Measurements from ENCODE around the gene GATC.
"Not testable (repeated sequence)": the region's sequence is repeated elsewhere in the genome, so short reads cannot be mapped to it uniquely, and the experiment has no call there.

Gene GATC

DNA sequence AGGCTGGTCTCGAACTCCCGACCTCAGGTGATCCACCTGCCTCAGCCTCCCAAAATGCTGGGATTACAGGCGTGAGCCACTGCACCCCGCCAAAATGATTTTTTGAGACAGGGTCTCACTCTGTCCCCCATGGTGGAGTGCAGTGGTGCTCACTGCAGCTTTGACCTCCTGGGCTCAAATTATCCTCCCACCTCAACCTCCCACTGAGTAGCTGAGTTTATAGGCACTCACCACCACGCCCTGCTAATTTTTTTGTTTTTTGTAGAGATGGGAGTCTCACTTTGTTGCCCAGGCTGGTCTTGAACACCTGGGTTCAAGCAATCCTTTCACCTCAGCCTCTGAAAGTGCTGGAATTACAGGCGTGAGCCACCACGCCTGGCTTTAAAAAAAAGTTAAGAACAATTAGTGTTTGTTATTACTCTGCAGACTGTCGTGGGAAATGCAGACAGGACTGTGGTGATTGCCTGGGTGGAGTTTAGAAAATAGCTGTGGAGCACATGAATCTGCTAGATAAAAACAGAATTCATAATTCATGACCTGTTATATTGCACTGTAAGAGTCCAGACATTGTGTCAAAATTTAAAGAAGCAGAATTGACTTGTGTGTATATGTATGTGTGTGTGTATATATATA is 17.5 kb upstream of the GATC start:
- FAIRE-seq (no peak), DNase-seq (ENCODE audit: insufficient read length, low spot score) (no peak)
- no peak for TF ChIP-seq POU2F2 (IDR thresholded peaks at IDR 0.05; ENCODE audit: low read depth, low read length)
- no peak for TF ChIP-seq POLR2AphosphoS5 (IDR thresholded peaks at IDR 0.05; ENCODE audit: low read depth, low read length)
- no peak for TF ChIP-seq POLR2A (IDR thresholded peaks at IDR 0.05; ENCODE audit: low read depth, low read length)
- no peak for TF ChIP-seq SPI1 (IDR thresholded peaks at IDR 0.05; ENCODE audit: low read depth, low read length)
- TF ChIP-seq PAX5 (IDR thresholded peaks at IDR 0.05; ENCODE audit: insufficient read depth, low read length, severe bottlenecking): no peak
- TF ChIP-seq TAF1 (IDR thresholded peaks at IDR 0.05; ENCODE audit: low read depth, low read length): no peak

DNA sequence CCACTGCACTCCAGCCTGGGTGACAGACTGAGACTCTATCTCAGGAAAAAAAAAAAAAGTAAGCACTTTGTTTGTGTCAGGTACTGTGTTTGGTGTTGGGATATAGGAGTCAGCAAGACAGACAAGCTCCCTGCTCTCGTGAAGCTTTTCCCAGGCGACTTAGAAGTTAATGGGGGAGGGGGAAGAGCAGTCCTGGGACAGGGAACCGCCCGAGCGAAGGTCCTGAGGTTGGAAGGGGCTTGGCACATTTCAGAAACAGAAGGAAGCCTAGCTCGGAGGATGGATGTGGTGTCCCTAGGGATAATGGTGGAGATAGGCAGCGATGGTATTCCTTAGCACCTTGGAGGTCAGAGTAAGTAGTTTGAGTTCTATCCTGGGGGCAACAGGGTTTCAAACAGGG is 16.9 kb upstream of the GATC start:
- no peak for TF ChIP-seq TAF1 (IDR thresholded peaks at IDR 0.05; ENCODE audit: low read depth, low read length)
- no peak for TF ChIP-seq POU2F2 (IDR thresholded peaks at IDR 0.05; ENCODE audit: low read depth, low read length)
- no peak for TF ChIP-seq POLR2AphosphoS5 (IDR thresholded peaks at IDR 0.05; ENCODE audit: low read depth, low read length)
- no peak for TF ChIP-seq POLR2A (IDR thresholded peaks at IDR 0.05; ENCODE audit: low read depth, low read length)
- no peak for TF ChIP-seq SPI1 (IDR thresholded peaks at IDR 0.05; ENCODE audit: low read depth, low read length)
- TF ChIP-seq PAX5 (IDR thresholded peaks at IDR 0.05; ENCODE audit: insufficient read depth, low read length, severe bottlenecking): no peak
- FAIRE-seq (no peak), DNase-seq (ENCODE audit: insufficient read length, low spot score) (no peak)

DNA sequence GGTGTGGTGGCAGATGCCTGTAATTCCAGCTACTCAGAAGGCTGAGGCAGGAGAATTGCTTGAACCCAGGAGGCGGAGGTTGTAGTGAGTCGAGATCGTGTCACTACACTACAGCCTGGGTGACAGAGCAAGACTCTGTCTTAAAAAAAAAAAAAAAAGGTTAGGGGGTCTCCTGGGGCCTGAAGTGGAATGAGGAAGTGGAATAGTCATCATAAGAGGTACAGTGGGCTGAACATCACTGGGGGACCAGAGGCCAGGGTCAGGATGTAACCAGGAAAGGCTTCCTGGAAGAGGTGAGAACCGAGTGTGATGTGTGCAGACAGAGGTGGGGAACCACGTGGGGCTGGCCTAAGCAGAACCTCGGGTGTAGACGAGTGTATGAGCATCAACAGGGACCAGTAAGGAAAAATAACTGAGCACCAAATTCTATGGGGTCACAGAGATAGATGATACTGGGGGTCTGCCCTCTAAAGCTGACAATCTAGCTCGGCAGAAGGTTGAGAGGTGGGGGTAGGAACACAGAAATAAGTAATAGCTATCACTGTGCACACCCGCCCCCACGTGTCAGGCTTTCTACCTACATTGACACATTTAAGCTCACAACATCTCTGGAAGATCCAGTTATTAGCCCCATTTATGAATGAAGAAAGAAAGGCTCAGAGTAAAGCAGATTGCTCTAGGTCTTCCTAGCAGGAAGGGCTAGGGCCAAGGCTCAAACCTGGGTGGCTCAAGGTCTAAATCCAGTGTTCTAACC is 13.3 kb upstream of the GATC start:
- TF ChIP-seq PAX5 (IDR thresholded peaks at IDR 0.05; ENCODE audit: insufficient read depth, low read length, severe bottlenecking) (no peak), SPI1 (IDR thresholded peaks at IDR 0.05; ENCODE audit: low read depth, low read length) (peak; percentile 34; the same call in 1 of the 2 replicates)
- FAIRE-seq (no peak), DNase-seq (ENCODE audit: insufficient read length, low spot score) (no peak)

DNA sequence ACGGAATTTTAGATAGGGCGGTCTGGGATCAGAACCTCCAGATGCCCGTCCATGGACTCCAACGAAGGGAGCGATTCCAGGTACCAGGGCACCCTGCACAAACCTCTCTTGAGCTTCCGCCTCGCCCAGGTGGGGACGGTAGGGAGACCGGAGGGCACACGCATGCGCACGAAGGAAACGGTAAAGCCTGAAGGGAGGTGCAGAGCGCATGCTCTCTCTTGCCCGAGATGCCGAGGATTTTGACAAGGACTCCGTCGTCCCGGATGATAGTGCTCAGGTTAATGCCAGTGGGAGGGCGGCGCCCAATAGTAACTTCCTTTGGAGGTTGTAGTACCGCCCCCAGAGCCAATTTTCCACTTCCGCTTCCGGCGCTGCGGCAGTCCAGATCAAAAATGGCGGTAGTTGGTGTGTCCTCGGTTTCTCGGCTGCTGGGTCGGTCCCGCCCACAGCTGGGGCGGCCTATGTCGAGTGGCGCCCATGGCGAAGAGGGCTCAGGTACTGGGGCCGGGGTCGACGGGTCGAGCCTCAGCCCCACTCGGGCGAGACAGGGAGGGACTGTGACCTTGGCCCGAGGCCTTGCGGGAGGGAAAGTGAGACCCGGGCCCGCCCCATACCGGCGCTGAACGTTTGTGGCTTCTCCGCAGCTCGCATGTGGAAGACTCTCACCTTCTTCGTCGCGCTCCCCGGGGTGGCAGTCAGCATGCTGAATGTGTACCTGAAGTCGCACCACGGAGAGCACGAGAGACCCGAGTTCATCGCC is 8.3 kb upstream of the GATC start, which contains the start of gene COX6A1:
Gene COX6A1 (plus strand): TSS at position 379 of the 760 bp plus-strand sequence. CDS start 14 bp downstream, at position 393.
- FAIRE-seq: peak; percentile 97
- peak; percentile 76 for TF ChIP-seq SPI1 (IDR thresholded peaks at IDR 0.05; ENCODE audit: low read depth, low read length)
- peak; percentile 71; the same call in 1 of the 2 replicates for TF ChIP-seq TAF1 (IDR thresholded peaks at IDR 0.05; ENCODE audit: low read depth, low read length)
- TF ChIP-seq POLR2A (IDR thresholded peaks at IDR 0.05; ENCODE audit: low read depth, low read length): peak; percentile 86
- no peak for TF ChIP-seq PAX5 (IDR thresholded peaks at IDR 0.05; ENCODE audit: insufficient read depth, low read length, severe bottlenecking)
- no peak for TF ChIP-seq POU2F2 (IDR thresholded peaks at IDR 0.05; ENCODE audit: low read depth, low read length)
- peak; percentile 88 for TF ChIP-seq POLR2AphosphoS5 (IDR thresholded peaks at IDR 0.05; ENCODE audit: low read depth, low read length)
- DNase-seq (ENCODE audit: insufficient read length, low spot score): peak; percentile 88

DNA sequence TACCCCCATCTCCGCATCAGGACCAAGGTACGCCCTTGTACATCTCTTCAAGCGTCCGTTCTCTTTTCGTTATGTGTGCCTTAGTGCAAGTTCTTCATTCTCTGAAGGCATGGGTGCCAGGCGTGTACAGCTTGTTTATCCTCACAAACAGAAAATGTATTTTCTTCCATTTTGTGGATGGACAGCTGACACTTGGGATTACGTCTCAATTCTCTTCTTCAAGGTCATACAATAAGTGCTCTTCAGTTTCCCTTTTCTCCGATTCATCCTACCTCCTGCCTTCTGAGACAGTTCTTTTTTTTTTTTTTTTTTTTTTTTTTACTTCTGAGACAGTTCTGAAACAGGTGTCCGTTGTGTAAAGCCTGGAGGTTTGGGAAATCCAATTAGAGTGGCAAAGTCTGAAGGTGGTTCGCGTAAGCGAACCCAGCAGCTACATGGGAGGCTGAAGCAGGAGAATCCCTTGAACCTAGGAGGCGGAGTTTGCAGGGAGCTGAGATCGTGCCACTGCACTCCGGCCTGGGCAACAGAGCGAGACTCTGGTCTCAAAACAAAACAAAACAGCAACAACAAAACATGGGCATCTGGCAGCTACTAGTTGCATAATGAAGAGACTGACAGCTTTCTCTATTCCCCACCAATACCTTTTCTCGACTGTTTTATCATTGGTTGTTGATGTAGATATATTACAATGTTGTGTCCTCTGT is 7.6 kb upstream of the GATC start:
- DNase-seq (ENCODE audit: insufficient read length, low spot score) (no peak), FAIRE-seq (no peak)

DNA sequence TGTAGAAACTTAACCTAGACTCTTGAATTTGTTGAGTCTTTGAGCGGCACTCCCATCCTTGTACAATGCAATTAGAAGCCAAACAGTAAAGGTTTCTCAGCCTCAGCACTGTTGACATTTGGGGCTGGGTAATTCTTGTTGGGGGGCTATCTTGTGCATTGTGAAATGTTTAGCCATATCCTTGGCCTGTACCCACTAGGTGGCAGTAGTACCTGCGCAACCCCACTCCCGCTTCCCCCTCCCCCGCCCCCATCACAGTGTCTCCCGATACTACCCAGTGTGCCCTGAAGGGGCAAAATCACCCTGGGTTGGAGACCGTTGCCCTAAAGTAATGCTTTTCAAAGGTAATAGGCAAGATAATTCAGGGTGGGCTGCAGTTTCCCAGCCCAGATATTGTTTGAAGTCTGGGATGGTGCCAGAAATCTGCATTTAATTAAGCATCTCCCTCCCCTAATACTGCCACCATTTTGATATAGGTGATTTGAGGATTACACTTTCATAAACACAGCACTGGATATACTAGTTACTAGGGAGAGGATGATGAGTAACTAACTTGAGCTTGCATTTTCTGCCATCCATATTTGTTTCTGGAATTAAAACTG is 6.5 kb upstream of the GATC start:
- DNase-seq (ENCODE audit: insufficient read length, low spot score): peak; percentile 55
- TF ChIP-seq POLR2A (IDR thresholded peaks at IDR 0.05; ENCODE audit: low read depth, low read length) (no peak), PAX5 (IDR thresholded peaks at IDR 0.05; ENCODE audit: insufficient read depth, low read length, severe bottlenecking) (no peak), SPI1 (IDR thresholded peaks at IDR 0.05; ENCODE audit: low read depth, low read length) (no peak), POU2F2 (IDR thresholded peaks at IDR 0.05; ENCODE audit: low read depth, low read length) (no peak), POLR2AphosphoS5 (IDR thresholded peaks at IDR 0.05; ENCODE audit: low read depth, low read length) (no peak), TAF1 (IDR thresholded peaks at IDR 0.05; ENCODE audit: low read depth, low read length) (no peak)
- peak; percentile 63 for FAIRE-seq

More for the DNA sequence above, 7.6 kb upstream of the GATC start:
- TF ChIP-seq POU2F2 (IDR thresholded peaks at IDR 0.05; ENCODE audit: low read depth, low read length) (no peak), POLR2A (IDR thresholded peaks at IDR 0.05; ENCODE audit: low read depth, low read length) (no peak), TAF1 (IDR thresholded peaks at IDR 0.05; ENCODE audit: low read depth, low read length) (no peak), SPI1 (IDR thresholded peaks at IDR 0.05; ENCODE audit: low read depth, low read length) (no peak), POLR2AphosphoS5 (IDR thresholded peaks at IDR 0.05; ENCODE audit: low read depth, low read length) (no peak), PAX5 (IDR thresholded peaks at IDR 0.05; ENCODE audit: insufficient read depth, low read length, severe bottlenecking) (no peak)

DNA sequence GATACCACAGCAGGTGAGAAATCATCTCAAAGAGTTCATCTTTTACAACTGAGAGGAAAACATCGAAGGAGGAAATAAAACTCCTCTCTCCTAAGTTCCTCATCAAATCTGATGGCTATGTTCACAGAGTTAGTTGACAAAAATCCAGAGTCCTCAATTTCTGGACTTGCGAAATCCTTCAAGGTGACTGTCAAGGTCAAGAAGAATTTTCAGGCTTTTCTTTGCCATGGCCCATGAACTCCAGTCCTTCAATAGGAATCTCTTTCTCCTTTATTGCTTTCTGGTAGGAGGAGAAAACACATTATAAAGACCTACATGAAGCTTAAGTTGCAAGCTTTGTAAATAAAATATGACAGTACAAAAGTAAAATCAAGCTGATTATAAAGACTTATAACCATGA is 1.6 kb upstream of the GATC start:
- TF ChIP-seq POU2F2 (IDR thresholded peaks at IDR 0.05; ENCODE audit: low read depth, low read length) (no peak), TAF1 (IDR thresholded peaks at IDR 0.05; ENCODE audit: low read depth, low read length) (no peak), POLR2AphosphoS5 (IDR thresholded peaks at IDR 0.05; ENCODE audit: low read depth, low read length) (no peak), PAX5 (IDR thresholded peaks at IDR 0.05; ENCODE audit: insufficient read depth, low read length, severe bottlenecking) (no peak), POLR2A (IDR thresholded peaks at IDR 0.05; ENCODE audit: low read depth, low read length) (no peak), SPI1 (IDR thresholded peaks at IDR 0.05; ENCODE audit: low read depth, low read length) (no peak)
- no peak for DNase-seq (ENCODE audit: insufficient read length, low spot score)
- no peak for FAIRE-seq

DNA sequence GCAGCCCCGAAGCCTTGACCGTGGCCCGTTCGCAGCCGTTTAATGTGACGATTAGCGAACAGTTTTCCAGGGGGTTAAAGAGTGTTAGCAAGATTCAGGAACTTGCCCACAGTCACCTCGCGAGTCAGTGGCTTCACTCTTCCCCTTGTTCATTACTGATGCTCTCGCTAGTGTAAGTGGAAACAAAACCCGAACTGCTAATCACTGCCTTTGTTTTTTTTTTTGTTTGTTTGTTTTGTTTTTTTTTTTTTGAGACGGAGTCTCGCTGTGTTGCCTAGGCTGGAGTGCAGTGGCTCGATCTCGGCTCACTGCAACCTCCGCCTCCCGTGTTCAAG is 567 bp downstream of the GATC start:
- FAIRE-seq; DNase-seq (ENCODE audit: insufficient read length, low spot score): not testable (repeated sequence)

DNA sequence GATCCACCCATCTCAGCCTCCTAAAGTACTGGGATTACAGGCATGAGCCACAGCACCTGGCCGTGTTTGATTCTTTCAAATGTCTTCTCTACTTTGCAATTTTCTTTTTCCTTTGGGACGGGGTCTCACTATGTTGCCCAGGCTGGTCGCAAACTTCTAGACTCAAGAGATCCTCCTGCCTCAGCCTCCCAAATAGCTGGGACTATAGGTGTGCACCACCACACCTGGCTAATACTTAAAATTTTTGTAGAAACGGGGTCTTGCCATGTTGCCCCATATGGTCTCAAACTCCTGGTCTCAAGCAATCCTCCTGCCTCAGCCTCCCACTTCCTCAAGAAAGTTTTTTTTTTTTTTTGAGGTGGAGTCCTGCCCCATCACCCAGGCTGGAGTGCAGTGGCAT is 1.7 kb downstream of the GATC start:
- DNase-seq (ENCODE audit: insufficient read length, low spot score) (no peak), FAIRE-seq (no peak)
- TF ChIP-seq POU2F2 (IDR thresholded peaks at IDR 0.05; ENCODE audit: low read depth, low read length) (no peak), SPI1 (IDR thresholded peaks at IDR 0.05; ENCODE audit: low read depth, low read length) (no peak), POLR2A (IDR thresholded peaks at IDR 0.05; ENCODE audit: low read depth, low read length) (no peak), PAX5 (IDR thresholded peaks at IDR 0.05; ENCODE audit: insufficient read depth, low read length, severe bottlenecking) (no peak), POLR2AphosphoS5 (IDR thresholded peaks at IDR 0.05; ENCODE audit: low read depth, low read length) (no peak), TAF1 (IDR thresholded peaks at IDR 0.05; ENCODE audit: low read depth, low read length) (no peak)

DNA sequence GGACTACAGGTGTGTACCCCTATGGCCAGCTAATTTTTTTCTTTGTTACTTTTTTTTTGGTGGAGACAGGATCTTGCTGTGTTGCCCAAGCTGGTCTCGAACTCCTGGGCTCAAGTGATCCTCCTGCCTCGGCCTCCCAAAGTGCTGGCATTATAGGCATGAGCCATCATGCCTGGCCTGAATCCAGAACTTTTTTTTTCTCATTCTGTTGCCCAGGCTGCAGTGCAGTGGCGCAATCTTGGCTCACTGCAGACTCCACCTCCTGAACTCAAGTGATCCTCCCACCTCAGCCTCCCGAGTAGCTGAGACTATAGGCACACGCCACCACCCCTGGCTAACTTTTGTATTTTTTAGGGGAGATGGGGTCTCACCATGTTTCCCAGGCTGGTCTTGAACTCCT is 6.3 kb downstream of the GATC start:
- FAIRE-seq; DNase-seq (ENCODE audit: insufficient read length, low spot score): not testable (repeated sequence)

All from GM12891 (cell line).